HG02763 (cell line): Measurements from ENCODE around the gene MYT1.

Experiments
- ATAC-seq: cut with Tn5 transposase; IDR thresholded peaks from one replicate; pipeline ENCODE4 v1.9.1; 2021; ENCODE audit warnings: mild to moderate bottlenecking, moderate library complexity; ENCODE audit not compliant: unreplicated experiment

MYT1 gene

GRCh38 chr20:64188682-64189529 is 24.7 kb downstream of the MYT1 start:
- ATAC-seq = no peak

GRCh38 chr20:64189530-64189966 is 25.3 kb downstream of the MYT1 start:
- ATAC-seq = no peak

DNA sequence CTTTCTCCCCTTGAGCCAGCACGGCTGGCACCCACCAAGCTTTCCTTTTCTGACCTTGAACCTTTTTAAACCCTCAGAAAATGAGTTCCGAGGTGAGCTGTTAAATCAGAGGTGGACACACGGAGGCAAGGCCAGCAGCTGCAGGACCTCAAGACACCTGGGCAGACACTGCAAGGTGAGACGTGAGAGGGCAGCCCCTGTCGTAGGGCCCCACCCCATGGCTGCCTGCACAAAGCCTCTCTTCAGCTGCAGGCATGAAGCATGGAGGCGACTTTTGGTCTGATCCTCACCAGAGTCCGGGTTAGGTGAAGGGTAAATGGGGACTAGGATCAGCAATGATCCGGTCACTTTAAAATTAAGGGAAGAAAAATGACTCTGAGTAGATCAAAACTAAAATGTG is 25.7 kb downstream of the MYT1 start:
- no peak for ATAC-seq

- ATAC-seq = no peak
Measured at GRCh38 chr20:64191002-64191401, 26.8 kb downstream of the MYT1 start.

- ATAC-seq = no peak
Measured at GRCh38 chr20:64192406-64192805, 28.2 kb downstream of the MYT1 start.

GRCh38 chr20:64193058-64193457 is 28.8 kb downstream of the MYT1 start:
- ATAC-seq = no peak

DNA sequence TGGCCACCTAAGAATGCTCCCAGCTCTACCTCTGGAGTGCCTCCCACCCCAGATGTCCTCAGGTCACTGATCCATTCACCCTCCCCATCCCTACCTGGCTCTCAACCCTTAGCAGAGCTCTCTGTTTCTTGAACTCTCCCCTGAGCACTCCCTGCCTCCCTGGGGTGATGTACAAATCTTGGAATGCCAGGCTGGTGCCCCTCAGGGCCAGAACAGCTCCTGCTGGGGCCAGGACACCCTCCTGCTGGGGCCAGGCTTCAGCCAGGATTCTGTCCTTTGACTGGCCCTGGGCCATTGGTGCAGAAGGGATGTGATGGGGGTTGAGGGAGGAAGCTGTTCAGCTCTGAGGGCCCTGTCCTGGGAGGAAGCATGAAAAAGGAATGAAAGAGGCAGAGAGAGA is 30.0 kb downstream of the MYT1 start:
- no peak for ATAC-seq

- no peak for ATAC-seq
Measured at GRCh38 chr20:64196309-64196708, 32.1 kb downstream of the MYT1 start.

DNA sequence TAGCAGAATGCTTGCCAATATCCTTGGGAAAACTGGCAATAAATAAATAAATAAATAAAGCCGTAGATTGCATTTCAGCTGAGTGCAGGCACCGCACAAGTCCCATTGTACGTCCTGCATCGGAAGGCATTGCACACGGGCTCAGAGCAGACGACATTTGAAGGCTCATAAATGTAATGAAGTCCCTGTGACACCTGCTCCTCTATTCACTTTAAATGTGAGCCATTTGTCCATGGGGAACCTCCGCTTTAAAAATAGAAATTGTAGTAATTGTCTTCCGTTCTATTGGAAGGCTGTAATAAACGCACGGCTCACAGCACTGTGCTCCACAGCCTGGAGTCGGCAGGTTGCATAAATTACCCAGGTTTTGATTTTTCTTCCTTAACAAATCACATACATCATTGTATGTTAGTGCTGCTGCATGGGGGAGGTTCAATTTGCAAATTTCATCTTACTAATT is 32.6 kb downstream of the MYT1 start:
- ATAC-seq = no peak

- ATAC-seq = no peak
Measured at GRCh38 chr20:64198347-64198746, 34.1 kb downstream of the MYT1 start.

DNA sequence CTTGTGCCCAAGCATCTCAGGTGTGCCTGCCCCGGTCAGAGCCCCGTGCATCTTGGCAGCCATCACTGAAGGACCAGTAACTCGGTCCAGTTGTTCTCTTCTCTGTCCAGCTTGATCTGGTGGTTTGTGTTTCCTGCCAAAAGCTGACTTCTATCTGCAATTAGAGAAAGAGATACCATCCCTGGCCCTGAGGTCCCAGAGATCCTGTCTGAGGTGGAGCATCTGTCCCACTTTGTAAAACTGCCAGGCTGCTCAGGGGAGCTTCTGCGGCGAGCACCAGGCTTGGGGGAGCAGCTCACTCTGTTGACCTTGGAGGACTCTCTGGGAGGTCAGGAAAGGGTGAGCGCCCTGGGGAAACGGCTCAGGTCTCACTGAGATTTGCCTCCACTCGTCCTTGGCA is 35.1 kb downstream of the MYT1 start:
- ATAC-seq = no peak

DNA sequence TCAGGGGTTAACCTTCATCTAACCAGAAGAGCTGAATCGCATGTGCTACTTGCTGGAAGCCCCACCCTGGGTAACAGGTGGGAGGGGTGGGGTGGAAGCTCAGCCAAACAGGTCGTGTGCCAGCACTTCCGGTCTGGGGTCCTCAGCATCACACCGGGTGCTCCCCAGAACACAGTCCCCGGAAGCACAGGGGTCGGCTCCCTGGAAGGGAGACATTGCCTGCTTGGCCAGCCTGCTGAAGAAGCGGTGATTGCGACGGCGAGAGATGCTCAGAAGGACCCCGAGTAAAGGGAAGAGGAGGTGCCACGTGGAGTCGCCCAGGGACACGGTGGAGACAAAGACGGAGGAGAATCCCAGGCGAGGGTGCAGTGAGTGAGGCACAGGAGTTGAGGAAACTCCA is 36.5 kb downstream of the MYT1 start:
- ATAC-seq = no peak

DNA sequence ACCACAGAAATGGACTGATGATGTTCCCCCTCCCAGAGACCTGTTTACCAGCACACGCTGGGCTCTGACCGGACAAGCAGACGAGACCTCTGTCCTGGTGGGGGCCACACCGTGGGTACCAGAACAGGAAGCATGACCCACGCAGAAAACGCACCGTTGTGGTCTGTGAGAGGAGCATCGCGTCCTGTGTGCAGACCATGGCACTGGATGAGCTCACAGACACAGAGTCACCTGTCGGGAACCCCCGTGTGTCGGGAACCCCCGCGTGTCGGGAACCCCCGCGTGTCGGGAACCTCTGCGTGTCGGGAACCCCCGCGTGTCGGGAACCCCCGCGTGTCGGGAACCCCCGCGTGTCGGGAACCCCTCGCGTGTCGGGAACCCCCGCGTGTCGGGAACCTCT is 37.4 kb downstream of the MYT1 start:
- ATAC-seq = no peak

DNA sequence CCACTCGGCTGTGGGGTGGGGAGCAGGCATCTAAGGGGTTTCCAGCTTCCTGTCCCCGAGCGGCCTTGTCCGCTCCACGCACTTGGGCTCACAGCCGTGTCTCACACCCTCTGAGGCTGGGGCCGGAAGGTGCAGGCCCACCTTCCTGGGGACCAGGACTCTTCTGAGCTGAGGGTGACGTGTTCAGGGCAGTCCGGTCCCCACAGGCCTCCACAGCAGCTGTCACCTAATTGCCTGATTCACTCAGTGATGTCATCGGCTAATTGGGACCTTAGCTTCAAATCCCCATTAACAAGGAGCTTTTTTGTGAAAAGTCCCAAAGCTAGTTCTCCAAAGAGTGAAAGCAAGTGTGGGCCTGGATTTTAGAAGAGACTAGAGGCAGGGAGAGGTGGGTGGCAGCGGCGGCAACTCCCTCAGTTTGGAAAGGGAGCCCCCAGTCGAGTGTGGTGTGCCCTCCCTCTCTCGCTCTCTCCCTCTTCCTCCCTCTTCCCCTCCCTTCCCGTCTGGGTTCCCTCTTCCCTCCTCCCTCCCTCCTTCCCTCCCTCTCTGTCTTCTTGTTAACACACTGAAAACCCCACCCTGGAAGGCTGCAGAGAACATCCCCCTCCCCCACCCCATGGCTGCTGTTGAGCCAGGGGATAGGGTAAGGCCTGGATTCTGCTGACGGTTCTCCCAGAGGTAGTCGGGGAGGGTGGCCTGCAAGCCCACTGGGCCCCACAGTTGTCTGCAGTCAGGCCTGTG is 39.0 kb downstream of the MYT1 start:
- no peak for ATAC-seq

DNA sequence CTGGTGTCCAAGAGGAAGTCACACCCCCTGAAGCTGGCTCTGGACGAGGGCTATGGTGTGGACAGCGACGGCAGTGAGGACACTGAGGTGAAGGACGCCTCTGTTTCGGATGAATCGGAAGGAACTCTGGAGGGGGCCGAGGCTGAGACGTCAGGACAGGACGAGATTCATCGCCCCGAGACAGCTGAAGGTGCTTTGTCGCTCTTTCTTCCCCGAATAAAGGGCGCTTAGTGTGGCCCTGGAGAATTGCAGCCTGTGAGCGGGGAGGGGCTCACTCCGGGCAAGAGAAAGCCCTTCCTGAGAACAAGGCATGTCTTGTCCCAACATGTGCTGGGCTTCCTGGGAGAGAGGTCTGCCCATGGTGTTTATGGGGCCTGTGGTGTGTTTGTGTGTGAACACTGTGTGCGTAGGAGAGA is 41.4 kb downstream of the MYT1 start:
- ATAC-seq = no peak

- no peak for ATAC-seq
Measured at GRCh38 chr20:64206614-64207013, 42.4 kb downstream of the MYT1 start.

- no peak for ATAC-seq
Measured at GRCh38 chr20:64207641-64208590, 43.7 kb downstream of the MYT1 start.

- no peak for ATAC-seq
Measured at GRCh38 chr20:64209148-64209547, 44.9 kb downstream of the MYT1 start.

DNA sequence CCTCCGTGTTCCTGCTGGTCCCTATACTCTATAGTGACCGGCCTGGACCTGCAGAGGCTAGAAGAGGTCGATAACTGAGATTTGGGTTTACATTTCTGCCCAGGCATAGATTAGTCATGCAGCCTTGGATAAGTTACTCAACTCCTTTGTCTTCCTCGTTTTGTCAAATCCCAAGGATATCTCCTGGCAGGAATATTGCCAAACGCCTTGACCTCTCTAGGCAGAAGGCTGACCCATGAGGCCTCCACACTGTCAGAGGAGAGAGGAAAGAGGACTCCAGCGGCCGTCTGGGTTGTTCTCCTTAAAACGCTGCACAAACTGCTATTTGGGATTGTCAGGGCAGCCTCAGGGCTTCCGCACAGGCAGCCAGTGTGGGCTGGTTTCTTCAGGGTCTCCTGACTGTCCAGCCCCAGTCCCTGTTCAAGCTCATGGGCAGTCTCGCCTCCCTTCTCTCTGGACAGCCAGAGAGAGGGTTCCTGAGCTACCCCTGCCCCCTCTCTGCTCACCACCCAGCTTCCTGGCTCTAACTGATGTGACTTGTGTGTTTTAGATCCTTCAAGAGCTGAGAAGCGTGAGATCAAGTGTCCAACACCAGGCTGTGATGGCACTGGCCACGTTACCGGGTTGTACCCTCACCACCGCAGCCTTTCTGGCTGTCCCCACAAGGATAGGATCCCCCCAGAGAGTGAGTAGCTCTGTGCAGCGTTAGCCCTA is 46.6 kb downstream of the MYT1 start:
- no peak for ATAC-seq

DNA sequence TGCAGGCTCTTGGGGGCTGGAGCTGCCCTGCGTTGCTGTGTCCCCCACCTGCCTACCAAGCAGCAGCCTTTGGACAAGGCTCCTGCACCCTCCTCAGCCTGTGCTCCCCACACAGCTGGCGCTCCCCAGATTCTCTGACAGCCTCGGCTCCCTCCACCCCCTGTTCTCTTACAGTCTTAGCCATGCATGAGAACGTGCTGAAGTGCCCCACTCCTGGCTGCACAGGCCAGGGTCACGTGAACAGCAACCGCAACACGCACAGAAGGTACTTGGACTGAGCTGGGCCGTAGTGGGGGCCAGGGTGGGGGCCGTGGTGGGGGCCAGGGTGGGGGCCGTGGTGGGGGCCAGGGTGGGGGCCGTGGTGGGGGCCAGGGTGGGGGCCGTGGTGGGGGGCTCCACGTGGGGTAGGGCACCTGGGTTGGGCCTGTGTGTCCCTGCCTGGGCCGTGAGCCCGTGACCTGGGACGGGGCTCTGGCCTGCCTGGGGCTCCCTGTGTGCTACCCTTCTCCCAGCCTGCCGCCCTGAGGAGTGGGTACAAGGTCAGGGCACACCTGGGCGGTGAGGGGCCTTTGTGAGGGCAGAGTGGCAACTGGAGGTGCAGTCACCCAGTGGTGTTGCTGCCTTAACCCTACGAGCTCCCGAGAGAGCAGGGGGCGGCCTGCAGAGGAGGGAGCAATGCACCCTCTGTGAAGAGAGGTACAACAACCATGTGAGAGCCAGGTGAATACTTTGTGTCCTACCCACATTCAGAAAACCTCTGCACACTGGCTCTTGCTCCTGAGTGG is 47.8 kb downstream of the MYT1 start:
- no peak for ATAC-seq
